DND-41 (cell line): Measurements from ENCODE around the gene MRPL40.

ENCODE experiments used
- ATAC-seq: fragments of 200-7000 bp; cut with Tn5 transposase; 3 replicates; pipeline ENCODE4 v1.9.1; 2021; ENCODE audit warnings: low read depth; ENCODE audit not compliant: insufficient read depth
- DNase-seq: peaks from one replicate; pipeline ENCODE4 v3.0.0-alpha.2; 2020
- H2AFZ ChIP-seq: 2 replicates; pipeline ENCODE4 v1.6.0; 2012; ENCODE audit warnings: low read depth, low read length
- H3K27ac ChIP-seq: 2 replicates; pipeline ENCODE4 v1.5.1; 2012; ENCODE audit warnings: low read length, inconsistent platforms
- H3K27me3 ChIP-seq: fragments of 200-600 bp; sonication (generic); 2 replicates; pipeline ENCODE4 v1.6.0; 2012; ENCODE audit warnings: low read length, mild to moderate bottlenecking, inconsistent platforms; ENCODE audit not compliant: insufficient read depth, poor library complexity
- H3K36me3 ChIP-seq: 2 replicates; pipeline ENCODE4 v1.5.1; 2012; ENCODE audit warnings: low read length, inconsistent platforms; ENCODE audit not compliant: insufficient read depth
- H3K4me1 ChIP-seq: 2 replicates; pipeline ENCODE4 v1.5.1; 2012; ENCODE audit warnings: mild to moderate bottlenecking, low read length; ENCODE audit not compliant: insufficient read depth
- H3K4me2 ChIP-seq: 2 replicates; pipeline ENCODE4 v1.6.0; 2012; ENCODE audit warnings: mild to moderate bottlenecking, moderate library complexity, low read length, inconsistent platforms; ENCODE audit not compliant: insufficient read depth
- H3K4me3 ChIP-seq, 2 experiments: fragments of 200-600 bp in 1 of 2; shearing (Covaris generic) in 1 of 2; 2 replicates each; pipeline ENCODE4 v1.5.1; 2012 to 2016; ENCODE audit warnings: inconsistent platforms in 2 of 2, low read length in 2 of 2, mild to moderate bottlenecking in 2 of 2, low read depth in 1 of 2, moderate library complexity in 1 of 2
- H3K79me2 ChIP-seq: 2 replicates; pipeline ENCODE4 v1.6.0; 2012; ENCODE audit warnings: low read length, inconsistent platforms; ENCODE audit not compliant: insufficient read depth
- H3K9ac ChIP-seq: 2 replicates; pipeline ENCODE4 v1.6.0; 2012; ENCODE audit warnings: low read depth, mild to moderate bottlenecking, inconsistent platforms, low read length, moderate library complexity
- H3K9me3 ChIP-seq: 2 replicates; pipeline ENCODE4 v1.5.1; 2012; ENCODE audit warnings: low read length, moderate library complexity, mild to moderate bottlenecking, inconsistent platforms; ENCODE audit not compliant: insufficient read depth, severe bottlenecking
- H4K20me1 ChIP-seq: 2 replicates; pipeline ENCODE4 v1.6.0; 2012; ENCODE audit warnings: low read length; ENCODE audit not compliant: insufficient read depth
- CTCF ChIP-seq: IDR thresholded peaks from 2 replicates; pipeline ENCODE4 v1.5.1; 2012; ENCODE audit warnings: borderline replicate concordance, low read length, moderate library complexity, mild to moderate bottlenecking; ENCODE audit not compliant: poor library complexity, severe bottlenecking; ENCODE audit errors: extremely low read depth
- EZH2 ChIP-seq: IDR thresholded peaks from 3 replicates; pipeline ENCODE4 v1.6.1; 2012; ENCODE audit warnings: borderline replicate concordance, low read depth, mild to moderate bottlenecking, moderate library complexity, low read length, inconsistent platforms; ENCODE audit not compliant: severe bottlenecking

Gene MRPL40

GRCh38 chr22:19463491-19464469, 31.4 kb downstream of the MRPL40 start:
- no peak overlapping the region for H2AFZ ChIP-seq

DNA sequence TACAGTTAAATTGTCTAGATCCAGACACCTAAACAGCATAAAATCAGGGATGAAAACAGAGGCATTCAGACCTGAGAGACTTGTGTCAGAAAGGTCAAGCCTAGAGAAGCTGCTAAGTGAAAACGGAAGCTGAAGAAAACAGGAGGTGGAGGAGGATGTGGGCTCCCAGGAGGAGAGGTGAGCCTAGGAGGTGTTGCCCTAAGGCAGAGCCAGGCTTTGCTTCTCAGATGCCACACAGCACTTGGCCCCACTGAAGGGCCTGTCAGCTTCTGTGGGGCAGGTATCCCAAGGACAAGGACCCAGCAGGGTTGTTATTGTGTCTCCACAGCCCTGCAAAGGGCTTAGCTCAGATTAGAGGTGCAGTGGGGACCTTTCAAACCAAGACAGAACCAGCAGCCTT, 32.2 kb downstream of the MRPL40 start:
- ATAC-seq (no peak), DNase-seq (no peak)
- no peak overlapping the region for H3K4me2 ChIP-seq
- peaks cover 19% of the 10 kb centered on the region for H4K20me1 ChIP-seq
- H3K9me3 ChIP-seq, result no peaks in the 10 kb centered on the region
- peaks cover 82% of the 10 kb centered on the region for H3K36me3 ChIP-seq
- peaks cover 7% of the 10 kb centered on the region for H3K79me2 ChIP-seq
- no peaks in the 10 kb centered on the region for H3K27me3 ChIP-seq
- TF ChIP-seq CTCF, result no peak
- TF ChIP-seq EZH2, result no peak
- no peak overlapping the region for H3K9ac ChIP-seq
- H3K4me1 ChIP-seq, result no peaks in the 10 kb centered on the region
- H3K4me3 ChIP-seq, result no peak overlapping the region
- H2AFZ ChIP-seq, result no peak overlapping the region
- no peak overlapping the region for H3K27ac ChIP-seq

More at GRCh38 chr22:19463491-19464469, 31.4 kb downstream of the MRPL40 start:
- H3K4me1 ChIP-seq, result no peaks in the 10 kb centered on the region
- no peaks in the 10 kb centered on the region for H3K9me3 ChIP-seq
- no peaks in the 10 kb centered on the region for H3K27me3 ChIP-seq
- H3K27ac ChIP-seq, result no peak overlapping the region
- no peaks in the 10 kb centered on the region; the same call in 1 of the 2 replicates for H3K79me2 ChIP-seq
- H3K36me3 ChIP-seq, result peaks cover 82% of the 10 kb centered on the region
- H3K4me2 ChIP-seq, result no peak overlapping the region
- DNase-seq (no peak), ATAC-seq (no peak)
- H3K4me3 ChIP-seq, result no peak overlapping the region
- TF ChIP-seq EZH2 (no peak), CTCF (no peak)
- H4K20me1 ChIP-seq, result peaks cover 11% of the 10 kb centered on the region
- no peak overlapping the region for H3K9ac ChIP-seq

DNA sequence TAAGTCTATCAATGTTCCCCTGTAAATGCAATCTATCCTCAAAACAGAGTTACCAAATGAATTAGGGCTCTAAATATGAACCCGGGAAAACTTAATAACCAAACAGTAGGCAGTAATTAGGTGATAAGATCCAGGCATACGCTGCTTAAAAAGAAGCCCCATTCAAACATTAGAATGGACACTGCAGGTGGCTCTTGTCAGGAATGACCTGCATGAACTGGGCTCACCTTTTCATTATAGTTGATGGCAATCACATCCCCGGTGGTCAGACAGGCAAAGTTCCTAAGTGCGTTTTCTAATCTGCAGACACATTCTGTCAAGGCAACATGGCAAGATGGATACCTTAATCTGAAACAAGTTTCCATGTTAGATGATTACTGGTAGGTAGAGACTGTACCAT, 32.6 kb downstream of the MRPL40 start:
- no peak for DNase-seq

More for the DNA sequence above, 32.6 kb downstream of the MRPL40 start:
- no peak overlapping the region for H2AFZ ChIP-seq
- no peak overlapping the region for H3K27ac ChIP-seq
- H4K20me1 ChIP-seq, result peaks cover 23% of the 10 kb centered on the region
- no peaks in the 10 kb centered on the region for H3K27me3 ChIP-seq
- TF ChIP-seq EZH2, result no peak
- TF ChIP-seq CTCF, result no peak
- H3K9ac ChIP-seq, result no peak overlapping the region
- no peaks in the 10 kb centered on the region for H3K4me1 ChIP-seq
- no peaks in the 10 kb centered on the region for H3K9me3 ChIP-seq
- no peak overlapping the region for H3K4me2 ChIP-seq
- H3K4me3 ChIP-seq, result no peak overlapping the region
- H3K79me2 ChIP-seq, result peaks cover 11% of the 10 kb centered on the region
- peaks cover 84% of the 10 kb centered on the region for H3K36me3 ChIP-seq
- no peak for ATAC-seq
